ENCODE measurements around the gene FHL1.

Gene FHL1

DNA sequence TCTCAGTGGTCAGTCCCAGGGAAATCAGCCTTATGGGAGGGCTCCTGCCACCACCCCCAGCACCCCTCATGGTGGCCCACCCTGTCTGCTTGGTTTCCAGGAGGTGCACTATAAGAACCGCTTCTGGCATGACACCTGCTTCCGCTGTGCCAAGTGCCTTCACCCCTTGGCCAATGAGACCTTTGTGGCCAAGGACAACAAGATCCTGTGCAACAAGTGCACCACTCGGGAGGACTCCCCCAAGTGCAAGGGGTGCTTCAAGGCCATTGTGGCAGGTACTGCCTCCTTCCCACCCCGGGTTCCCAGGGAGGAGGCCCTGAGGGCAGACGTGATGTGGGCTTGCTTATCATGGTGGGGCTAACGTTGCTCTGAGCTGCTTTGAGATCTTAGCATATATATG lies 59.6 kb downstream of the FHL1 start:
- TF ChIP-seq, protein P1, sequence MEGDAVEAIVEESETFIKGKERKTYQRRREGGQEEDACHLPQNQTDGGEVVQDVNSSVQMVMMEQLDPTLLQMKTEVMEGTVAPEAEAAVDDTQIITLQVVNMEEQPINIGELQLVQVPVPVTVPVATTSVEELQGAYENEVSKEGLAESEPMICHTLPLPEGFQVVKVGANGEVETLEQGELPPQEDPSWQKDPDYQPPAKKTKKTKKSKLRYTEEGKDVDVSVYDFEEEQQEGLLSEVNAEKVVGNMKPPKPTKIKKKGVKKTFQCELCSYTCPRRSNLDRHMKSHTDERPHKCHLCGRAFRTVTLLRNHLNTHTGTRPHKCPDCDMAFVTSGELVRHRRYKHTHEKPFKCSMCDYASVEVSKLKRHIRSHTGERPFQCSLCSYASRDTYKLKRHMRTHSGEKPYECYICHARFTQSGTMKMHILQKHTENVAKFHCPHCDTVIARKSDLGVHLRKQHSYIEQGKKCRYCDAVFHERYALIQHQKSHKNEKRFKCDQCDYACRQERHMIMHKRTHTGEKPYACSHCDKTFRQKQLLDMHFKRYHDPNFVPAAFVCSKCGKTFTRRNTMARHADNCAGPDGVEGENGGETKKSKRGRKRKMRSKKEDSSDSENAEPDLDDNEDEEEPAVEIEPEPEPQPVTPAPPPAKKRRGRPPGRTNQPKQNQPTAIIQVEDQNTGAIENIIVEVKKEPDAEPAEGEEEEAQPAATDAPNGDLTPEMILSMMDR (IDR thresholded peaks at IDR 0.05; ENCODE audit: control extremely low read depth, extremely low read depth, low read depth, missing control alignments): no peak
- no peak for DNase-seq (ENCODE audit: extremely low spot score)
- ChIA-PET POLR2A (no interaction called here), CTCF (no interaction called here)

DNA sequence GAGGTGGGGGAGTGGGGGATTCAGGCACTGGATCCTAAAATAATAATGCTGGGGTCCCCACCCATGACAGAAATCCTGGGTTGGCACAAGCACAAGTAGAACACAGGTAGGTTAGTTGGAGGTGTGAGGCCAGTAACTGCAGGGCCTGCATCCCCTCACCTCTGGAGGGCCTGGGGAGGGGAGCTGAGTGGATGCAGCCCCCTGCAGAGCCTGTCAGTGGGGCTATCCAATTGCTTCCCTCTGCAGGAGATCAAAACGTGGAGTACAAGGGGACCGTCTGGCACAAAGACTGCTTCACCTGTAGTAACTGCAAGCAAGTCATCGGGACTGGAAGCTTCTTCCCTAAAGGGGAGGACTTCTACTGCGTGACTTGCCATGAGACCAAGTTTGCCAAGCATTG lies 60.2 kb downstream of the FHL1 start:
- CTCF ChIA-PET: no interaction called here
- TF ChIP-seq, protein P1 (IDR thresholded peaks at IDR 0.05; ENCODE audit: control extremely low read depth, extremely low read depth, low read depth, missing control alignments): no peak
- DNase-seq (ENCODE audit: extremely low spot score): no peak
- POLR2A ChIA-PET: no interaction called here

DNA sequence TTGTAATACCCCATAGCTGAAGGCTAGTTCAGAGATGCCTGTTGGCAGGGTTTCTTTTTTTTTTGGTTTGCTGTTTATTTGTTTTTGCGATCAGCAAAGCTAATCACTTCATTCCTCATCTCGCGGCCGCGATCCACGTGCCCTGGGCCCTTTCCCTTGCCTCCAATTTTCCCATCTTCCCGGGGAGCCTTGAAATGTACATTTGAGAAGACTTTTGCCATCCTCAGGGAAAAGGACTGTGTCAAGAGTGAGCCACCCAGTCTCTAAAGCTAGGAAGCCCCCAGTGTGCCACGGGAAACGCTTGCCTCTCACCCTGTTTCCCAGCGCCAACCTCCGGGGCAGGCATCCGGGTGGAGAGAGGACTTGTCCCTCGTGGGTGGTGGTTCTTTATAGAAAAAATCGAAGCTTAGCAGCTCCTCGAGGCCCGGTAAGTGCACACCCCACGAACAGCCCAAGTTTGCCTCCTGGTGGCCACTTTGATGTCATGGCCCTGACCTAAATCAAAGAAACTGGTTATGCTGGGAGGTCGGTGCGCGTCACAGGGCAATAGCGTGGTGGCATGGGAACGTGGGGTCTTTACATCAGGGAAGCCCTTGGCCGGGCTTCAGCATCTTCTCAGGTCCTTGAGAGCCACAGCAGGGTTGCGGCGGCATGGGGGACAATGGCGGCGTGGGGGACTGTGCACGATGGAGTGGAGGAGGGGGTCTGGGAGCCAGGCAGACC lies 61.8 kb downstream of the FHL1 start:
- ChIA-PET CTCF (interaction anchor here (1.0 to 1.6 kb wide), 3 partner anchors 14 to 181 kb away, joined by 3 to 8 read pairs (median 6); no protein-coding TSS in a partner anchor), POLR2A (interaction anchor here (0.6 kb wide), 1 partner anchor 199 kb away, joined by 4 read pairs; no protein-coding TSS in a partner anchor)
- TF ChIP-seq, protein P1 (IDR thresholded peaks at IDR 0.05; ENCODE audit: control extremely low read depth, extremely low read depth, low read depth, missing control alignments): no peak
- peak; percentile 24 for DNase-seq (ENCODE audit: extremely low spot score)

DNA sequence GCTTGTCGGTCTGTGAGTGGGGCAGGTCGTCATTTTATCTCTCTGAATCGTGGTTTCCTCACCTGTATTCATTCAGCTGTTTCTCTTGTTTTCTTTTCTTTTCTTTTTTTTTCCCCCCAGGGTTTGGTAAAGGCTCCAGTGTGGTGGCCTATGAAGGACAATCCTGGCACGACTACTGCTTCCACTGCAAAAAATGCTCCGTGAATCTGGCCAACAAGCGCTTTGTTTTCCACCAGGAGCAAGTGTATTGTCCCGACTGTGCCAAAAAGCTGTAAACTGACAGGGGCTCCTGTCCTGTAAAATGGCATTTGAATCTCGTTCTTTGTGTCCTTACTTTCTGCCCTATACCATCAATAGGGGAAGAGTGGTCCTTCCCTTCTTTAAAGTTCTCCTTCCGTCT lies 62.4 kb downstream of the FHL1 start:
- ChIA-PET POLR2A (no interaction called here), CTCF (interaction anchor here (1.6 kb wide), 2 partner anchors 14 to 182 kb away, joined by 3 to 8 read pairs; no protein-coding TSS in a partner anchor)
- TF ChIP-seq, protein P1 (IDR thresholded peaks at IDR 0.05; ENCODE audit: control extremely low read depth, extremely low read depth, low read depth, missing control alignments): no peak
- no peak for DNase-seq (ENCODE audit: extremely low spot score)

DNA sequence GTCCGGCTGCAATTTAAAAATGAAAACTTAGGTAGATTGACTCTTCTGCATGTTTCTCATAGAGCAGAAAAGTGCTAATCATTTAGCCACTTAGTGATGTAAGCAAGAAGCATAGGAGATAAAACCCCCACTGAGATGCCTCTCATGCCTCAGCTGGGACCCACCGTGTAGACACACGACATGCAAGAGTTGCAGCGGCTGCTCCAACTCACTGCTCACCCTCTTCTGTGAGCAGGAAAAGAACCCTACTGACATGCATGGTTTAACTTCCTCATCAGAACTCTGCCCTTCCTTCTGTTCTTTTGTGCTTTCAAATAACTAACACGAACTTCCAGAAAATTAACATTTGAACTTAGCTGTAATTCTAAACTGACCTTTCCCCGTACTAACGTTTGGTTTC lies 62.9 kb downstream of the FHL1 start:
- TF ChIP-seq, protein P1 (IDR thresholded peaks at IDR 0.05; ENCODE audit: control extremely low read depth, extremely low read depth, low read depth, missing control alignments): no peak
- POLR2A ChIA-PET: no interaction called here
- CTCF ChIA-PET: interaction anchor here (1.5 to 1.6 kb wide), 2 partner anchors 12 to 182 kb away, joined by 3 to 8 read pairs; no protein-coding TSS in a partner anchor
- no peak for DNase-seq (ENCODE audit: extremely low spot score)

DNA sequence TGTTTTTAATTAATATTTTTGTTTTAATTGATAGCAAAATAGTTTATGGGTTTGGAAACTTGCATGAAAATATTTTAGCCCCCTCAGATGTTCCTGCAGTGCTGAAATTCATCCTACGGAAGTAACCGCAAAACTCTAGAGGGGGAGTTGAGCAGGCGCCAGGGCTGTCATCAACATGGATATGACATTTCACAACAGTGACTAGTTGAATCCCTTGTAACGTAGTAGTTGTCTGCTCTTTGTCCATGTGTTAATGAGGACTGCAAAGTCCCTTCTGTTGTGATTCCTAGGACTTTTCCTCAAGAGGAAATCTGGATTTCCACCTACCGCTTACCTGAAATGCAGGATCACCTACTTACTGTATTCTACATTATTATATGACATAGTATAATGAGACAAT lies 63.5 kb downstream of the FHL1 start:
- TF ChIP-seq, protein P1 (IDR thresholded peaks at IDR 0.05; ENCODE audit: control extremely low read depth, extremely low read depth, low read depth, missing control alignments): no peak
- POLR2A ChIA-PET: no interaction called here
- CTCF ChIA-PET: interaction anchor here (1.5 kb wide), 1 partner anchor 12 kb away, joined by 3 read pairs; no protein-coding TSS in a partner anchor
- no peak for DNase-seq (ENCODE audit: extremely low spot score)

Measured in GM10248 (cell line).